Muscle layer of colon (tissue), 2 donors: Measurements from ENCODE around the gene ZNF593OS.
A peak's percentile ranks its signal among the peaks of the same experiment; 100 is the strongest.

Source experiments
- H3K27ac ChIP-seq: one replicate; pipeline ENCODE4 v1.7.0; 2013; ENCODE audit warnings: low read depth, mild to moderate bottlenecking, low read length, moderate library complexity
- H3K27me3 ChIP-seq, 2 donors: one replicate each; pipeline ENCODE4 v1.7.0; 2013; ENCODE audit warnings: low read length in 2 of 2, mild to moderate bottlenecking in 2 of 2; ENCODE audit not compliant: insufficient read depth in 2 of 2, control insufficient read depth in 1 of 2
- H3K36me3 ChIP-seq: one replicate; pipeline ENCODE4 v1.7.0; 2013; ENCODE audit warnings: mild to moderate bottlenecking, low read length; ENCODE audit not compliant: insufficient read depth
- H3K4me1 ChIP-seq: one replicate; pipeline ENCODE4 v1.7.0; 2013; ENCODE audit warnings: mild to moderate bottlenecking, low read length; ENCODE audit not compliant: insufficient read depth
- H3K4me3 ChIP-seq, 2 donors: one replicate each; pipeline ENCODE4 v1.7.0; 2013; ENCODE audit warnings: low read length in 2 of 2, low read depth in 1 of 2, mild to moderate bottlenecking in 1 of 2, moderate library complexity in 1 of 2
- H3K9ac ChIP-seq: one replicate; pipeline ENCODE4 v1.7.0; 2013; ENCODE audit warnings: low read length
- H3K9me3 ChIP-seq: one replicate; pipeline ENCODE4 v1.7.0; 2013; ENCODE audit warnings: mild to moderate bottlenecking, low read length
- donor health status: abdominal sarcoma.
- donor health status: Adenocarcinoma of cecum.

The ZNF593OS gene

DNA sequence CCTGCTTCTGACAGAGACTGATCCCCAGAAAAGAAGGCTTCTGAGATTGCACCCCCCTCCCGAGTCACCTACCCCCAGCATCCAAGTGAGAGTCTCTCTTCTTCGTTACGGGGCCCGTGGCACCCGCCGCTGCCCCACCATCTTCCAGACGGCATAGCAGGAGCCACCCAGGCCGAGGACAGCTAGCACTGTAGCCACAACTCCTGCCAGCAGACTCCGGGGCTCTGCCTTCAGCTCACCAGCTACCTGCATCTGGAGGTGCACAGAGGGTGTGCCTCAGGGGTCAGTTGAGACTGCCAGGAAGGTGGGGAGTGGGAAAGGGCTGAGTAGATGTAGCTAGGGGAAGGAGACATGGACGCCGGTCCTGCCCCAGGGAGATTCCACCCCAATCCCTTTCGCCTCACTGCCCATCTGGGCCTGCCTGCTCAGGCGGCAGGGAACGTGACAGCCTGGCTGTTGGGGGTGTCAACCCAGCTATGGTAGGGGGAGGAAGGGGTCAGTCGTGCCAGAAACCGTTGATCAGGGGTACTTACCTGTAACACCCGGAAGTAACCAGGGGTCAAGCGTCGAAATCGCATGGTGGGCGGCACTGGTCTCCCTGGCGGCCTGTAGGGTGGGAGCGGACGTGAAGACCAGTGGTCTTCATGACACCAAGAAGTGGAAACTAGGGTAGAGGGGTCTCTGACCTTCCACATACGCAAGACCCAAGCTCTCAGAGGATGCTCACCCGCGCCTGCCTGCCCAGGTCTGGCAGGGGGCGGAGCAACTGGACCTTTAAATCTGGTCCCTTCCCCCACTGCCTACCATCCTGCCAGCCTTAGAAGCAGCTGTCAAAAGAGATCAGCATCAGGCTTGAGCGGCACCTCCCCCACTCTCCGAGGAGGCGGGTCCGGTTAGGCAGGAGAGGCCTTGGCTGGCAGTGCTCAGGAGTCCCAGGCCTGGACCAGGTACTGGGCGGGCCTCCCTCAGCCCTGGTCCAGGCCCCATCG lies at the start of gene ZNF593OS:
ZNF593OS (minus strand) TSS at position 749 of the 989 bp plus-strand sequence; CDS start at position 578, 171 bp downstream.
- no peak within 1 kb of the TSS for H3K9ac ChIP-seq
- no peaks in the 10 kb centered on the region for H3K36me3 ChIP-seq
- H3K27me3 ChIP-seq, result no peaks in the 10 kb centered on the region
- peak within 1 kb of the TSS; percentile 57 to 87 for H3K4me3 ChIP-seq
- no peak within 1 kb of the TSS for H3K27ac ChIP-seq
- H3K4me1 ChIP-seq, result peaks cover 8% of the 10 kb centered on the region
- no peaks in the 10 kb centered on the region for H3K9me3 ChIP-seq

DNA sequence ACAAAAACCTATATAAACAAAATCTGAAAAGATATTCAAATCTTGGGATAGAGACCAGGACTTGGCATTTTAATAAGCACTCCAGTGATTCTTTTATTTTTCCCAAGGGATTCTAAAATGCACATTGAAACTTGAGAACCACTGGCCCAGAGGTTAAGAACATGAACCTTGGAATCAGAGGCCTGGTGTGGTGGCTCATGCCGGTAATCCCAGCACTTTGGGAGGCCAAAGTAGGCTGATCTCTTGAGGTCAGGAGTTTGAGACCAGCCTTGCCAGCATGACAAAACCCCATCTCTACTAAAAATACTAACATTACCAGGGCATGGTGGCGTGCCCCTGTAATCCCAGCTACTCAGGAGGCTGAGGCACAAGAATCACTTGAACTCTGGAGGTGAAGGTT lies 49.5 kb upstream of the ZNF593OS start:
- Histone ChIP-seq H3K9ac (no peak overlapping the region), H3K36me3 (no peaks in the 10 kb centered on the region), H3K4me3 (no peak overlapping the region), H3K27ac (no peak overlapping the region), H3K27me3 (peaks cover 0 to 16% of the 10 kb centered on the region in 2 donors), H3K4me1 (no peaks in the 10 kb centered on the region), H3K9me3 (no peaks in the 10 kb centered on the region)

DNA sequence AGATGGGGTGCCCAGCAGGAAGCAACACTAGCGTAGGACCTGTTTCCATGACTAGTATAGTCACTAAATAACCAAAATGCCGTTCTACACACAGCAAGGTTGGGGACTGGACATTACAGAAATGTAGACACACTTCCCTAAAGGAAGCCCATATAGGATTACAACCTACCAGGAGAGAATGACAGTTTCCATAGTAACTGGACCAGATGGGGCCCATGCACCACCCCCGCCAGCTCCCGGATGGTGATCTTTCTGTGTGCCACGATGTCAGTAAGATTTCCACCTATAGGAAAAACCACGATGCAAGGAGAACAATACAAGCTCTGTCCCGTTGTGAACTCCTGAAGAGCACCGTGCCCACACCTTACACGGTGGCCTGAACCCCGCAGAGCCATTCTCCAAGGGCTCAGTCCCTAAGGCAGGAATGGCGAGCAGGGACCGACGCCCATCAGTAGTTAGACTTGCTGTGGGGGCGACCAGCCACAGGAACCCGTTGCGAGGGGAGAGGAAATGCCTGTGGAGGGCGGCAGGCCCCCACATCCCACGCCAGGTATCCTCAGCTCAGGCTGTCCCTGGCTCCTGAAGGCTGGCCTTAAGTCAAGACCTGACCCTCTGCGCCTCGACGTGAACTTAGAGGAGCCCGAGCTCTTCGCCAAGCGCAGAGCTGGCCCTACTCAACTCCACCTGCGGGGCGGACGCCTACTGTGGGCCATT lies 48.7 kb upstream of the ZNF593OS start:
- Histone ChIP-seq H3K4me3 (no peak overlapping the region), H3K4me1 (no peaks in the 10 kb centered on the region), H3K9ac (no peak overlapping the region), H3K9me3 (no peaks in the 10 kb centered on the region), H3K36me3 (no peaks in the 10 kb centered on the region), H3K27ac (no peak overlapping the region), H3K27me3 (peaks cover 0 to 8% of the 10 kb centered on the region in 2 donors)

DNA sequence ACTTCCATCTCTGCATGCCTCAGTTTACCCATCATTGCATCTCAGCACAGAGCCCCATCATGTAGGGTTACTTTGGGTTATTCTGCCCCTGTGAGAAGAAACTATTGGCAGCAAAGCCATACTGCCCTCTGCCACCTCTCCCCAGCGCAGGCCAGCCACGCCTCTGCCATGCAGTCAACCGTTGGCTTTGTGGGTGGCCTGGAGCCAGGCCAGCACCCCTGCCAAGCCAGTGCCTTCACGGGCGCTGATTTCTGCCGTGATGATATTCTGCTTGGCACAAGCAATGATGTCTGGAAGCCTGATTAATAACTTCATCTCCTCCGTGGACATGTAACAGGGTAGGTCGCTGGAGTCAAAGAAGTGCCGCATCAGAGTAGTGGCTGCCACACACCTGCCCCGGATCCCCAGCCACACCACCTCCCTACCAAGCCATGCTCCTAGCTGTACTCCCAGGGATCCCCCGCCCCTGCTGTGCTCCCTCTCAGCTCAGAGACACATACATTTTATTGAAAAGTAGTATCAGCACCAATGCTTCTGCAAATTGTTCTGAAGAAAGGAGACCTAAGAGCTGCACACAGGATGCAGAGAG lies 47.4 kb upstream of the ZNF593OS start:
- H3K9ac ChIP-seq, result no peak overlapping the region
- no peaks in the 10 kb centered on the region for H3K27me3 ChIP-seq
- H3K36me3 ChIP-seq, result no peaks in the 10 kb centered on the region
- H3K4me3 ChIP-seq, result no peak overlapping the region
- no peaks in the 10 kb centered on the region for H3K4me1 ChIP-seq
- H3K27ac ChIP-seq, result no peak overlapping the region
- no peaks in the 10 kb centered on the region for H3K9me3 ChIP-seq

DNA sequence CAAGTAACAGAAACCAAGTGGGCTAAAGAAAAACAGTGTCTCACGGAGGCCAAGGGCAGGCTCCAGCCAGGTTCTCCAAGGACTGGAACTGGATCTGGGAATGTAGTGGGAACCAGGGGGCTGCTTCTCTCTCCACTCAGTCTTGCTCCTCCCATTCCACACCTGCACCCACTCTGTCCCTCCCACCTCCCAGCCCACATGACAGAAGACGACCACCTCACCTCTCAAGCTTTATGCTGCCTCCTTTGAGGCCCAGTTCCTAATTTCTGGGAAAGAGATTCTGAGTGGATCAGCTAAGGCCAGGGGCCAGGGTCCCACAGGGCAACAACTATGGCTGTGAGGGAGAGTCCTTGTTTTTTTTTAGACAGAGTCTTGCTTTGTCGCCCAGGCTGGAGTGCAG lies 43.6 kb upstream of the ZNF593OS start:
- H3K4me3 ChIP-seq, result no peak overlapping the region
- H3K27me3 ChIP-seq, result no peaks in the 10 kb centered on the region
- H3K9ac ChIP-seq, result no peak overlapping the region
- H3K9me3 ChIP-seq, result no peaks in the 10 kb centered on the region
- H3K27ac ChIP-seq, result no peak overlapping the region
- H3K4me1 ChIP-seq, result no peaks in the 10 kb centered on the region
- no peaks in the 10 kb centered on the region for H3K36me3 ChIP-seq

DNA sequence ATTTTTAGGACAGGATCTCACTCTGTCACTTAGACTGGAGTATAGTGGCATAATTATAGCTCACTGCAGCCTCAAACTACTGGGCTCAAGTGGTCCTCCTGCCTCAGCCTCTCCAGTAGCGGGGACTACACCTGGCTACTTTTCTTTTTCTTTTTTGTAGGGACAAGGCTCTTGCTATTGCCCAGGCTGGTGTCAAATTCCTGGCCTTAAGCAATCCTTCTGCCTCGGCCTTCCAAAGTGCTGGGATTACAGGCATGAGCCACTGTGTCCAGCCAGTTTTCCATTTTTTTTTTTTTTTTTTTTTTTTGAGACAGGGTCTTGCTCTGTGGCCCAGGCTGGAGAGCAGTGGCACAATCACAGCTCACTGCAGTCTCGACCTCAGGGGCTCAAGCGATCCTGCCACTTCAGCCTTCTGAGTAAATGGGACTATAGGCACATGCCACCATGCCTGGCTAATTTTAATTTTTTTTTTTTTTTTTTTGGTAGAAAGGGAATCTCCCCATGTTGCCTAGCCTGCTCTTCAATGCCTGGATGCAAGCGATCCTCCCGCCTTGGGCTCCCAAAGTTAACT lies 41.8 kb upstream of the ZNF593OS start:
- Histone ChIP-seq H3K36me3 (no peaks in the 10 kb centered on the region), H3K27me3 (no peaks in the 10 kb centered on the region), H3K4me1 (no peaks in the 10 kb centered on the region), H3K9me3 (no peaks in the 10 kb centered on the region), H3K4me3 (no peak overlapping the region), H3K9ac (no peak overlapping the region), H3K27ac (no peak overlapping the region)

DNA sequence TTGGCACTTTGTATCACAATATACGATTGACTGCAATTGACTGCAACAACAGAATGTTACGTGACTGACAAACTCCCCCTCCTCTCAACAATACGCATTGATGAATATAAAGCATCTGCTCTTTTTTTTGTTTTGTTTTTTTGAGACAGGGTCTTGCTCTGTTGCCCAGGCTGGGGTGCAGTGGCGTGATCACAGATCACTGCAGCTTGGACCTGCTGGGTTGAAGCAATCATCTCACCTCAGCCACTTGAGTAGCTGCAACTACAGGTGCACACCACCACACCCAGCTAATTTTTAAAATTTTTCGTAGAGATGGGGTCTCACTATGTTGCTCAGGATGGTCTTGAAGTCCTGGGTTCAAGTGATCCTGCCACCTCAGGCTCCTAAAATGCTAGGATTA lies 41.1 kb upstream of the ZNF593OS start:
- Histone ChIP-seq H3K36me3 (no peaks in the 10 kb centered on the region), H3K9ac (no peak overlapping the region), H3K4me1 (no peaks in the 10 kb centered on the region), H3K27ac (no peak overlapping the region), H3K27me3 (no peaks in the 10 kb centered on the region), H3K9me3 (no peaks in the 10 kb centered on the region), H3K4me3 (no peak overlapping the region)

DNA sequence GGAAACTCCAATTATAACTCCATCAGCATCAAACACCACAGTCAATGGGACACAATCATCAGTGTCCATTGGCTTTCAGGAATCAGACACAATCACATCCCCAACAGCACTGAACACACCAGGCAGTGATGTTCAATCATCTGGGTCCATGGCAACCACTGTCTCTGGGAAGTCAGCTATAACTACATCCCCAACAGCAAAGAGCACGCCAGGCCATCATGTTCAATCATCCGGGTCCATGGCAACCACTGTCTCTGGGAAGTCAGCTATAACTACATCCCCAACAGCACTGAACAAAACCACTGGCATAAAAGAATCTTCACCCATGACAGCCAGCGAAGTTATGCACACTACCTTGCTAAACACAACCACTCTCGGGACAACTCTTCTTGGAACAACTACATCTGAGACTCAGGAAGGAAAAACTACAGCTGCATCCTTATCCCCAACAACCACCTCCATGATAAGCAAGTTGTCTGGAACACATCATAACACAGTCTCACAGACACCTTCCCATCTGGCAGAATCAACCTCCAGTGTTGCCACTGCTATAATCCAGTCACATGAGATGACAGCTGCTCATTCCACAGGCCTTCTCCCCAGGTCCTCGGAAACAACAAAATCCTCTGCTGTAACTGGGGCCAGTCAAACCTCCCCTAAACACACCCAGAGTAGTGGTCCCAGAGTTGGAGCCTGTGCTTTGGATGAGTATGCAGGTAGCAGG lies 38.7 kb upstream of the ZNF593OS start:
- Histone ChIP-seq H3K27ac (no peak overlapping the region), H3K4me3 (no peak overlapping the region), H3K9me3 (no peaks in the 10 kb centered on the region), H3K9ac (no peak overlapping the region), H3K27me3 (no peaks in the 10 kb centered on the region), H3K4me1 (no peaks in the 10 kb centered on the region), H3K36me3 (no peaks in the 10 kb centered on the region)

DNA sequence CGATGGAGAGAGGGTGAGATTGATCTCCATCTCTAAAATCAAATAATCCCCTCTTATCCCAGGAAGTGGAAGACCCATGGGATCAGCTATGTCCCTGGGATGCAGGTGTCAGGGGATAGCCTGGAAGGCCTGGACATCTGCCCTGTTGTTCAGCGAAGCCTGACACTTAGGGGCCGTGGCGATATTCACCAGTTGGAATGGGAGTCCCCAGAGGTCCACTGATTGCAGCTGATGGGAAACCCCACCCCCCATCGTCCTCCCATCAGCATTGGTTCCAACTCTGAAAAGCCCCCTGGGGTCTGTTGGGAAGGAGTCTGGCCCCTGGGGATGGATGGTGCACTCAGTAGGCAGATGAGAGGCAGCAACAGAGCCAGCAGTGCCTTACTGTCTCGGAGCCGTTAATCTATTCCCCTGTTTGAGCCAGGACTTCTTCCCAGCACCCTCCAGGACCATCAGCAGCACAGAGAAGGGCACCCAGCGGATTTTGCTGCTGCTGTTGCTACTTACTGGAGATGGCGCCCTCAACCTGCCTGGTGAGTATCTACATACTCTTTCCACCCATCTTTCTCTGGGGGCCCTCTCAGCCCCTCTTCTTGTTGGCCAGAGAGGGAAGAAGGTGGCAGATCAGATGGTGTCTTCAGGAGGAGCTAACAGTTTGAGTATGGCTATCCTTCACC lies 32.1 kb upstream of the ZNF593OS start:
- Histone ChIP-seq H3K4me3 (no peak overlapping the region), H3K27me3 (peaks cover 0 to 4% of the 10 kb centered on the region in 2 donors), H3K9ac (no peak overlapping the region), H3K4me1 (no peaks in the 10 kb centered on the region), H3K36me3 (no peaks in the 10 kb centered on the region), H3K9me3 (no peaks in the 10 kb centered on the region), H3K27ac (no peak overlapping the region)

DNA sequence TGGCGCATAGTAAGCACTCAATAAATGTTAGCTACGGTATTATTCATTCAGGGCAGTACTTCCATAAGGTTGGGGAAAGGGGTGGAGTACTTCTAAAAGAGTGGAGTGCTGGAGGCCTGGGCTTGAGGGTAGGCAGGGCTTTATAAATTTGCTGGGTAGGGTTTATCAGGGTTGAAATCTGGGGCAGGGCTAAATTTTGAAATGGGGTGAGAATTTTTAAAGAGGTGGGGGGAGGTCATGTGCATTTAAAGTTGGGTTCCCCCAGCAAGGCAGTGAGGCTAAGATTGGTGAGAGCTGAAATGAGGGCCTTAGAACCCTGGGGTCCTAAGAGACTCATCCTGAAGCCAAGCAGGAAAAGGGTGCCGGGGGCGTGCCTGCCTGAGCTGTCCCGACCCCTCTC lies 28.8 kb upstream of the ZNF593OS start:
- Histone ChIP-seq H3K9ac (no peak overlapping the region), H3K36me3 (no peaks in the 10 kb centered on the region), H3K9me3 (no peaks in the 10 kb centered on the region), H3K27ac (no peak overlapping the region), H3K4me3 (no peak overlapping the region), H3K4me1 (no peaks in the 10 kb centered on the region), H3K27me3 (peaks cover 0 to 4% of the 10 kb centered on the region in 2 donors)
